Smooth muscle cell of the pulmonary artery (primary cell): ENCODE measurements around the gene ALKBH7. TPM values are rescaled to one million over a fixed set of nuclear protein-coding genes. Genes with fewer than 3 reads are reported as not detected.

Experiments used
- total RNA-seq: library from RNA; depleted of rRNA; stranded (reverse); fragments of >200 nt; gene quantifications from 2 replicates; pipeline ENCODE4 v1.2.3, GENCODE V29; 2014

ALKBH7 gene
- 20.3 and 20.9 TPM in 2 replicates for total RNA-seq

GRCh38 chr19:6372594-6373095 lies at the start of gene ALKBH7:
TSS of gene ALKBH7 (plus strand) at chr19:6372794. CDS start at chr19:6372821, 27 bp downstream.

GRCh38 chr19:6333439-6333838 lies 39.2 kb upstream of the ALKBH7 start, which contains the start of gene ACER1:
TSS of gene ACER1 (minus strand) at chr19:6333612. CDS start at chr19:6333551, 61 bp downstream.

GRCh38 chr19:6375411-6376010 lies 2.9 kb downstream of the ALKBH7 start, which contains the start of gene PSPN:
TSS of gene PSPN (minus strand) at chr19:6375933. CDS start at chr19:6375849, 84 bp downstream.

GRCh38 chr19:6393074-6393982 lies 20.7 kb downstream of the ALKBH7 start, which contains the start of gene GTF2F1:
TSS of gene GTF2F1 (minus strand) at chr19:6393164. CDS start at chr19:6392995, 169 bp downstream.

GRCh38 chr19:6424195-6424938 lies 51.8 kb downstream of the ALKBH7 start, which contains the start of gene KHSRP:
TSS of gene KHSRP (minus strand) at chr19:6424811. CDS start at chr19:6424701, 110 bp downstream.

Other genes with a start within 250 kb of the ALKBH7 start
- gene ACSBG2, start 237.1 kb upstream of the ALKBH7 start, total RNA-seq: not detected in 2 replicates
- 11.3 and 14.5 TPM in 2 replicates for gene MLLT1, start 92.8 kb upstream of the ALKBH7 start, total RNA-seq
- gene ACER1, start 39.2 kb upstream of the ALKBH7 start, total RNA-seq: not detected in 2 replicates
- 34.8 and 37.5 TPM in 2 replicates for gene CLPP, start 11.3 kb upstream of the ALKBH7 start, total RNA-seq
- 1.5 and 1.9 TPM in 2 replicates for gene PSPN, start 3.1 kb downstream of the ALKBH7 start, total RNA-seq
- gene GTF2F1, start 20.4 kb downstream of the ALKBH7 start, total RNA-seq: 37.1 and 37.7 TPM in 2 replicates
- gene KHSRP, start 52.0 kb downstream of the ALKBH7 start, total RNA-seq: 145 and 152 TPM in 2 replicates
- gene SLC25A41, start 61.0 kb downstream of the ALKBH7 start, total RNA-seq: 0.07 TPM in 1 of 2 replicates, not detected in the other
- gene SLC25A23, start 87.0 kb downstream of the ALKBH7 start, total RNA-seq: 48.2 and 56.6 TPM in 2 replicates
- gene CRB3, start 91.5 kb downstream of the ALKBH7 start, total RNA-seq: 0.17 TPM in 1 of 2 replicates, not detected in the other
- under 0.01 TPM in 1 of 2 replicates, not detected in the other for gene DENND1C, start 109.0 kb downstream of the ALKBH7 start, total RNA-seq
- not detected in 2 replicates for gene TUBB4A, start 129.5 kb downstream of the ALKBH7 start, total RNA-seq
- gene TNFSF9, start 158.2 kb downstream of the ALKBH7 start, total RNA-seq: 0.26 and 0.99 TPM in 2 replicates
- not detected in 2 replicates for gene CD70, start 218.4 kb downstream of the ALKBH7 start, total RNA-seq